CD4-positive, alpha-beta T cell treated with Interferon gamma for 1 hour (primary cell): Measurements from ENCODE around the gene SH2D3C.

Source experiments
- DNase-seq: peaks from one replicate; pipeline ENCODE4 v3.0.0-alpha.2; 2020

SH2D3C gene

GRCh38 chr9:127693697-127694096, 84.8 kb downstream of the SH2D3C start:
- DNase-seq, result no peak

DNA sequence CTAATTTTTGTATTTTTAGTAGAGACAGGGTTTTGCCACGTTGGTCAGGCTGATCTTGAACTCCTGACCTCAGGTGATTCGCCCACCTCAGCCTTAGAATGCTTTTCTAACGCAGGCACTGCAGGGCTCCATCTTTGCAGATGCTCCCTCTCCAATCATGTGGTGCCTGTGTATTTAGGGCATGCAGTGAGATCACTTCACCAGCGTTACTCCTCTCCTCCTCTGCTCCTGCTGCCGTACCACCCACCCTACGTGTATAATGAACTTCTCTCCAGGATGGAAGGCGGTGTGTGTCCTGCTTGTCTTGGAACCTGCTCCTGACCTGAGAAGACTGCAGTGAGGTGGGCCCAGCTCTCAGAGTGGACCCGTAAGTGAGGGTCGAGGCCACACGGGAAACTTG, 85.3 kb downstream of the SH2D3C start:
- no peak for DNase-seq

DNA sequence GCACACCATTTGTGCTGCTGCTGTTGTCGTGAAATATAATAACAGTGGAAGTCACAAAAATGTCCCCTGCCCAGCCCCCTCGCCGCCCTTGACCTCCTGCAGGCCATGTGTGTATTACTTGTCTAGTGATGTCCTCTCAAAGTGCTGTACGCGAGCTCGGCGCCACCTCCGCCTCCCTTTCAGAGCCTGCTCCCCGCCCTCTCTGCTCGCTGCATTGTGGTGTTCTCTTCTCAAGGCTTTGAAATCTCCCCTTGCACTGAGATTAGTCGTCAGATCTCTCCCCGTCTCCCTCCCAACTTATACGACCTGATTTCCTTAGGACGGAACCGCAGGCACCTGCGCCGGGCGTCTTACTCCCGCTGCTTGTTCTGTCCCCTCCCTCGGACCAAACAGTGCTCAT, 86.4 kb downstream of the SH2D3C start:
- no peak for DNase-seq

GRCh38 chr9:127690735-127691134, 87.7 kb downstream of the SH2D3C start:
- no peak for DNase-seq

GRCh38 chr9:127689329-127690000, 89.0 kb downstream of the SH2D3C start:
- DNase-seq, result no peak
